GM13976 (cell line): ENCODE measurements around the gene RNF44.

ENCODE experiments used
- DNase-seq: peaks from one replicate; pipeline ENCODE4 v3.0.0; 2012; ENCODE audit warnings: low spot score
- in situ Hi-C: fragments of 300-500 bp; cut with MboI; formaldehyde crosslinking; loops from one replicate; pipeline ENCODE4 v1.12.0; 2022; ENCODE audit warnings: low sequenced_read_pairs, mixed read lengths, inconsistent platforms; ENCODE audit not compliant: unreplicated experiment
- TF ChIP-seq, protein P1 (sequence below): IDR thresholded peaks from 2 replicates; pipeline ENCODE4 v1.5.1; 2012; ENCODE audit warnings: borderline replicate concordance, mild to moderate bottlenecking; ENCODE audit not compliant: insufficient read depth; ENCODE audit errors: extremely low read depth, missing control alignments, control extremely low read depth

Gene RNF44

GRCh38 chr5:176521286-176521685, 15.9 kb downstream of the RNF44 start:
- in situ Hi-C loops: no loop called here
- DNase-seq: no peak
- TF ChIP-seq, protein P1, sequence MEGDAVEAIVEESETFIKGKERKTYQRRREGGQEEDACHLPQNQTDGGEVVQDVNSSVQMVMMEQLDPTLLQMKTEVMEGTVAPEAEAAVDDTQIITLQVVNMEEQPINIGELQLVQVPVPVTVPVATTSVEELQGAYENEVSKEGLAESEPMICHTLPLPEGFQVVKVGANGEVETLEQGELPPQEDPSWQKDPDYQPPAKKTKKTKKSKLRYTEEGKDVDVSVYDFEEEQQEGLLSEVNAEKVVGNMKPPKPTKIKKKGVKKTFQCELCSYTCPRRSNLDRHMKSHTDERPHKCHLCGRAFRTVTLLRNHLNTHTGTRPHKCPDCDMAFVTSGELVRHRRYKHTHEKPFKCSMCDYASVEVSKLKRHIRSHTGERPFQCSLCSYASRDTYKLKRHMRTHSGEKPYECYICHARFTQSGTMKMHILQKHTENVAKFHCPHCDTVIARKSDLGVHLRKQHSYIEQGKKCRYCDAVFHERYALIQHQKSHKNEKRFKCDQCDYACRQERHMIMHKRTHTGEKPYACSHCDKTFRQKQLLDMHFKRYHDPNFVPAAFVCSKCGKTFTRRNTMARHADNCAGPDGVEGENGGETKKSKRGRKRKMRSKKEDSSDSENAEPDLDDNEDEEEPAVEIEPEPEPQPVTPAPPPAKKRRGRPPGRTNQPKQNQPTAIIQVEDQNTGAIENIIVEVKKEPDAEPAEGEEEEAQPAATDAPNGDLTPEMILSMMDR: no peak

DNA sequence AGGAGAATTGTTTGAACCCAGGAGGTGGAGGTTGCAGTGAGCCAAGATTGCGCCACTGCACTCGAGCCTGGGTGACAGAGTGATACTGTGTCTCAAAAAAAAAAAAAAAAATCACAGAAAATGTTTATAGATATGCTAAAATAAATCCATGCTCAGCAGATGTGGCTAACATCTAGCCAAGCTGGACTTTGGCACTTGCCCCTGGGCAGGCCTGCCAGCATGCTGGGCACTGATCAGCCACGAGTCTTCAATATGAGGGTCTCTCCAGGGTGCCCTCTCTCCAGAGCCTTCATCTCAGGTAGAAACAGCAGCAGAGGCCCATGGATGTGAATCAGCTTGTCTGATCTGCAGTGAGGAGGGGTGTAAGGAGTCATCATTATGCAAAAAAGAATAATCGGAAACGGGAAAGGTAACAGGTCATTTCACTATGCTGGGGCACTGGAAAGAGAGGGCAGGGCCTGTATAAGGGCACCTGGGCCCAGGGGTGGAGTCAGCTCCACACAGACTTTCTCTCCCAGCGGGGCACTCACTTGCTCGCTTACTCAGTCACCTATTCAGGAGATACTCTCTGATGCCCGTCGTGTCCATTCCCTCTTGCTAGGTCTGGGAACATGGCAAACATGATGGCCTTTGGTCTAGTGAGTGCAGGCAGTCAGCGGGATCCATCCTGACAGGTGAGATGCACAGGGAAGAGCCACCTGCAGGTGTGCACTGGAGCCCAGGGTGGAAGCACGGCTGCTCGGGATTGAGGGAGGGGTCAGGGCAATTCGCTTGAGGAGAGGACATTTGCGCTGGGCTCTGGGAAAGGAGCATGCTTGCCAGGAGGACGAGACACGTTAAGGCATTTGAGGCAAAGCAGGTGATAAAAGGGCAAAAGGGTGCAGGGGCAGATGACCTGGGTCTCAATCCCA, 17.1 kb downstream of the RNF44 start:
- TF ChIP-seq, protein P1: no peak
- in situ Hi-C loops: no loop called here

DNA sequence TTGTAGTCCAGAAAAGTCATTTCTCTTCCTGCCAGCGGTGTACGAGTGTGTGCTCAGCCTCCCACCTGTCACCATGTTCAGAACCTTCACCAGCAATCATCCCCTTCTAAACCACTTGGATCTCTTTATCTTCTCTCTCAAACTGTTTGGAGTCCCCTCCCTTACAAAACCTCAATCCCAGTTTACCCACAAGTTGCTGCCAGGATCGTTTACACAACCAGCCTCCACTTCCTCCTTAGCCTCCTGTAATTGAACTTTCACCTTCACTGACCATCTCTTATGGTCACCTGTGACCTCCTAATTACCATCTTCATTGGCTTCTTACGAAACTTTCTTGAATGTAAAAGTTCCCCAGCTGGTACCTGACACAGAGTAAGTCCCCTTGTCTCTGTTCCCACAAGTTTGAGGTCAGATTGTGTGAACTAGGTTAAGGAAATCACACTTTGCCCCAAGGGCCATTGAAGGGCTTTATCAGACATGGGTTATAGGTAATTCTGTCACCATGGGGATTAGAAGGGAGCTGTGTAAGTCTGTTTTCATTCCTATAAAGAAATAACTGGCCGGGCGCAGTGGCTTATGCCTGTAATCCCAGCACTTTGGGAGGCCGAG, 20.0 kb downstream of the RNF44 start:
- in situ Hi-C loops: no loop called here
- TF ChIP-seq, protein P1: no peak
- DNase-seq: no peak

More for the DNA sequence above, 17.1 kb downstream of the RNF44 start:
- DNase-seq: no peak

GRCh38 chr5:176515396-176515795, 21.8 kb downstream of the RNF44 start:
- TF ChIP-seq, protein P1: no peak
- in situ Hi-C loops: no loop called here
- DNase-seq: no peak

GRCh38 chr5:176514244-176514950, 22.8 kb downstream of the RNF44 start:
- TF ChIP-seq, protein P1: no peak
- in situ Hi-C loops: no loop called here
- DNase-seq: no peak

DNA sequence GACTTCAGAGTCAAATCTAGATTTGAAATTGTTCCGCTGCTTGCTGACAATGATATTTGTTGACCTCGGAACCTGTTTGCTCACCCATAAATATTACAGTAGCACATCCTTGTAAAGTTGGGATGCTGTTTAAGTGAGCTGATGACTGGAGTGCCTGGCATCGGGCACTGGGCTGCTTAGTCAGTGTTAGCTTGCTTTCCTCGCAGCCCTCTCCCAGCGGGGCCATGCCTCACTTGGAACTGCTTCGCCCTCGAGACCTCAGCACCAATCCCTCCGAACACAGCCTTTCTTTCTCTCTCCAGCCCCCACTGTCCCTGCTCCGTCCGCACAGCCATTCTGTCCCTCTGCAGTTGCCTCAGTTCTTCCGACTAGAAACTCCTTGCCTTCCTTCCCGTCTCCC, 23.4 kb downstream of the RNF44 start:
- in situ Hi-C loops: no loop called here
- TF ChIP-seq, protein P1: no peak
- DNase-seq: no peak
